Subcutaneous adipose tissue (tissue), 4 donors: ENCODE results near the gene ATP1A2. TPM values are rescaled to one million over a fixed set of nuclear protein-coding genes. Genes with fewer than 3 reads are reported as not detected.

Experiments used
- CTCF ChIP-seq: fragments of 450-650 bp; IDR thresholded peaks from one replicate; pipeline ENCODE4 v1.5.1; 2016; ENCODE audit warnings: low read depth, mild to moderate bottlenecking, control low read depth, antibody characterized with exemption, moderate library complexity
- total RNA-seq, 4 donors: library from RNA; depleted of rRNA; stranded (reverse); fragments of >200 nt; gene quantifications; one replicate each; pipeline ENCODE4 v1.1.0, GENCODE V29; 2016

Gene ATP1A2
- total RNA-seq, 4 donors from 2014 or later = 13.4 to 150 (median 88.9) TPM

- TF ChIP-seq CTCF = no peak
These were observed 16.6 kb upstream of the ATP1A2 start for GRCh38 chr1:160098852-160099561.

GRCh38 chr1:160099716-160100375, 15.7 kb upstream of the ATP1A2 start:
- no peak for TF ChIP-seq CTCF

GRCh38 chr1:160101037-160101716, 14.4 kb upstream of the ATP1A2 start:
- no peak for TF ChIP-seq CTCF

DNA sequence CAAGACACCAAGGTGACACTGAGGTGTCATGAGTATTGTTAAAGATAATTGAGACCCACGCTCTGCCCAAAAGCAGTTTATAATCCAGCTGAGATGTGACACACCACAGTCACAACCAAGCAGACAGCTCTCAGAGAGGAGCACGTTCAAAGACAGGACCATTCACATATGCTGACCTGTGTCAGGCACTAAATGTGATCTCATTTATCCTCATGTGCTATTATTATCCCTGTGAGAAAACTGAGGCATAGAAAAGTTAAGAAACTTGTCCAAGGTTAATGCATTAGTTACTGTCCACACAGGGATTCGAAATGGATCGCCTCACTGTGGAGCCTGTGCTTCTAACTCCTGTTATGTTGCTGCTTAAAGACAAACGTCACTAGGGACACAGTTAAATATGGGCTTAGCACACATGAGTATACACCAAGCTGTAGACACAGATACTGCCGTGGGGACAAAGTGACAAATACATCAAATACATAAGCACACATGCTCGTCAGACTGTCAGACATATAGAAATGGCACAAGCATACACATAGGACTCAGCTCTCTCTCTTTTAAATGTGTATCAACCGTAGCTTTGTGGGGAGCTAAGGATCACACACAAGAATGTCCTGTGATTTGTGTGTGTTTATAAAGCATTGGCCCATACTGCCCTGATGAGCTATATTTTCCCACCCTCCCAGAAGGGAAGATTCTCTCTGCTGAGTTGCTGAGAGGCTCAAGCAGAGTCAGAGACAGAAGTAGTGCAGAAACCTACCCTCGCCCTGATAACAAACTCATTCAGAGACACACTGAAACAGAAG, 13.6 kb upstream of the ATP1A2 start:
- TF ChIP-seq CTCF = no peak

DNA sequence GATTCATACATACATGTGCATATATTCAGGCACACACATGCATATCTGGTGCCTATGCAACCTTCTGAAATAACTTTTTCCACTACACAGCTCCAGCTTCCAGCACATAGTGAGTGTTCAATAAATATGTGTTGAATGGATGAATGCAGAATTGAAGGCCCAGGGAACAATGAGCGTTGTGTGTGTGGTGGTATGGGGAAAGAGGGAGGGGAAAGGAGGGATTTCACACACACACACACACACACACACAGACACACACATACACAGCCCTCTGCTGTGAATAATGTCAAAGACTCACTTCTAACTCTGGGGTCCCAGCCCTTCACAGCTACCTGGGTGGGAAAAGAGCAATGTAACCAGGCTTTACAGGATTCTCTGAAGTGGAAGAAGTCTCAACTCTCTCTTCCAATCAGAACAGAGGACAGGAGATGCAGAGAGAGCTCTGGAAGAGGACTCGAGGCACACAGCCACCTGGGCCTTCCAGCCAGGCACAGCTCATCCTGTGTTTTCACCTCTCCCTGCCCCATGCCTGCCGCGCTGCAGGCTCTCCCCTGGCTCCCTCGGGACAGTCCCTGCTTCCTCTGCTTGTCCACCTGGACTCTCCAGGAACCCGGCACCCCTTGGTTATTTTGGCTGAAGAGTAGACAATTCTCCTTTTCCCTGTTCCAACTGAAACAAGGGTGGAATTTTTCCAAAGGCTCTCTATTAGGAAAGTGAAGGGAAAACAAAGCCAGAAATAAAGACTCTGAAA, 11.7 kb upstream of the ATP1A2 start:
- TF ChIP-seq CTCF = no peak

DNA sequence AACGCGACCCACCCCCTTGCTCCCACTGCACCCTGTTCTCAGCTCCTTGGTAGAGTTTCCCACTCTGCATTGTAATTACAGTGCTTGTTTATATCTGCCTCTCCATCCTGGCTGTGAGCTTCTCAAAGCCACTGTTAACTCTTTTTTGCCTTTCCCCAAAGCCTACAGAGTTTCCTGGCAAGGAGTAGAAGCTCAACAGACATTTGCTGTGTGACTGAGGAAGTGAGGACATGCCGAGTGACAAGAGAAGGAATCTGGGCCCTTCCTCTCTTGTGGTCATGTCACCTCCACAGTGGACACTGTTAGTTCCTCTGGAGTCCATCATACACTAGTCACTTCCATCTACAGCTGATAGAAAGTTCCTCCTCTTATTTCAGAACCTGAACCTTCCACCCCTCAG, 11.1 kb upstream of the ATP1A2 start:
- no peak for TF ChIP-seq CTCF
